GM21423 (cell line): ENCODE data around the gene CAMSAP1.

Source experiments
- ATAC-seq: cut with Tn5 transposase; IDR thresholded peaks from one replicate; pipeline ENCODE4 v1.9.1; 2021; ENCODE audit warnings: mild to moderate bottlenecking, moderate library complexity; ENCODE audit not compliant: unreplicated experiment

Gene CAMSAP1

GRCh38 chr9:135840539-135840938, 66.8 kb downstream of the CAMSAP1 start:
- ATAC-seq: no peak

GRCh38 chr9:135840107-135840506, 67.2 kb downstream of the CAMSAP1 start:
- ATAC-seq: no peak

GRCh38 chr9:135839516-135839915, 67.8 kb downstream of the CAMSAP1 start:
- ATAC-seq: no peak

GRCh38 chr9:135835131-135835530, 72.2 kb downstream of the CAMSAP1 start:
- no peak for ATAC-seq

GRCh38 chr9:135833864-135834263, 73.5 kb downstream of the CAMSAP1 start:
- ATAC-seq: no peak

- ATAC-seq: no peak
Observed at GRCh38 chr9:135830496-135830895, 76.8 kb downstream of the CAMSAP1 start.

- no peak for ATAC-seq
Observed at GRCh38 chr9:135828656-135829055, 78.7 kb downstream of the CAMSAP1 start.

- ATAC-seq: no peak
Observed at GRCh38 chr9:135827866-135828580, 79.3 kb downstream of the CAMSAP1 start.

- ATAC-seq: no peak
Observed at GRCh38 chr9:135827301-135827700, 80.0 kb downstream of the CAMSAP1 start.

GRCh38 chr9:135826188-135826545, 81.2 kb downstream of the CAMSAP1 start:
- ATAC-seq: no peak

- ATAC-seq: no peak
Observed at GRCh38 chr9:135825435-135826187, 81.7 kb downstream of the CAMSAP1 start.

- no peak for ATAC-seq
Observed at GRCh38 chr9:135823036-135823435, 84.3 kb downstream of the CAMSAP1 start.

GRCh38 chr9:135822374-135822755, 85.0 kb downstream of the CAMSAP1 start:
- no peak for ATAC-seq

GRCh38 chr9:135821733-135822373, 85.5 kb downstream of the CAMSAP1 start:
- no peak for ATAC-seq

- ATAC-seq: no peak
Observed at GRCh38 chr9:135821116-135821515, 86.2 kb downstream of the CAMSAP1 start.

GRCh38 chr9:135820661-135821060, 86.7 kb downstream of the CAMSAP1 start:
- no peak for ATAC-seq

GRCh38 chr9:135819905-135820304, 87.4 kb downstream of the CAMSAP1 start:
- ATAC-seq: no peak

- no peak for ATAC-seq
Observed at GRCh38 chr9:135818718-135819475, 88.4 kb downstream of the CAMSAP1 start.

GRCh38 chr9:135817951-135818717, 89.2 kb downstream of the CAMSAP1 start:
- no peak for ATAC-seq

GRCh38 chr9:135816651-135816970, 90.7 kb downstream of the CAMSAP1 start:
- no peak for ATAC-seq
